SK-N-SH (cell line): ENCODE measurements around the gene CDCA3. TPM values are rescaled to one million over a fixed set of nuclear protein-coding genes. Genes with fewer than 3 reads are reported as not detected.
A peak's percentile ranks its signal among the peaks of the same experiment; 100 is the strongest.
"Not testable (repeated sequence)": the region's sequence is repeated elsewhere in the genome, so short reads cannot be mapped to it uniquely, and the experiment has no call there.

Experiments used
- CTCF ChIA-PET: fragments of 300-600, 350-600 bp; formaldehyde crosslinking; extraction: SDS; loops from one replicate; lab custom pipeline; 2021; lab: Yijun Ruan, JAX
- POLR2A ChIA-PET: fragments of 350-600 bp; sonication (Branson Sonifier 250); formaldehyde crosslinking; extraction: SDS; loops from one replicate; lab custom pipeline; 2020; ENCODE audit warnings: antibody characterized with exemption, inconsistent platforms; lab: Yijun Ruan, JAX
- DNase-seq: peaks from one replicate; pipeline ENCODE4 v3.0.0; 2012
- H2AFZ ChIP-seq: fragments of 200-600 bp; sonication (generic); 2 replicates; pipeline ENCODE4 v1.8.1; 2016; ENCODE audit warnings: antibody characterized with exemption, mild to moderate bottlenecking, low read depth
- H3F3A ChIP-seq: fragments of 200-600 bp; sonication (generic); replicated peaks from 2 replicates; pipeline ENCODE3; 2016; ENCODE audit warnings: antibody characterized with exemption, mild to moderate bottlenecking; ENCODE audit not compliant: insufficient read depth
- H3K27ac ChIP-seq, 2 experiments: fragments of 200-500 bp in 1 of 2; fragments of 200-600 bp in 1 of 2; sonication (Bioruptor generic) in 1 of 2; sonication (generic), shearing (Covaris generic) in 1 of 2; 2 replicates each; pipeline versions ENCODE4 v1.5.1 to v1.6.1; 2014 to 2016; ENCODE audit warnings: low read depth in 2 of 2, inconsistent platforms in 1 of 2, low read length in 1 of 2, mild to moderate bottlenecking in 1 of 2, mixed read lengths in 1 of 2
- H3K27me3 ChIP-seq: fragments of 200-600 bp; sonication (generic), shearing (Covaris generic); 2 replicates; pipeline ENCODE4 v1.6.1; 2016; ENCODE audit warnings: mixed run types; ENCODE audit not compliant: insufficient read depth
- H3K36me3 ChIP-seq, 2 experiments: fragments of 200-500 bp in 1 of 2; fragments of 200-600 bp in 1 of 2; sonication (Bioruptor generic) in 1 of 2; sonication (generic) in 1 of 2; replicated peaks in 1 of 2; 2 replicates each; pipeline versions ENCODE3 to v1.5.1; 2014 to 2016; ENCODE audit warnings: low read length in 1 of 2, mild to moderate bottlenecking in 1 of 2; ENCODE audit not compliant: insufficient read depth in 2 of 2, control insufficient read depth in 1 of 2
- H3K4me1 ChIP-seq, 2 experiments: fragments of 200-500 bp in 1 of 2; fragments of 200-600 bp in 1 of 2; sonication (Bioruptor generic) in 1 of 2; sonication (generic), shearing (Covaris generic) in 1 of 2; 2 replicates each; pipeline versions ENCODE4 v1.5.1 to v1.6.1; 2014 to 2016; ENCODE audit warnings: low read depth in 1 of 2, low read length in 1 of 2, mixed run types in 1 of 2; ENCODE audit not compliant: insufficient read depth in 2 of 2, control insufficient read depth in 1 of 2
- H3K4me2 ChIP-seq: fragments of 200-600 bp; sonication (generic), shearing (Covaris generic); 2 replicates; pipeline ENCODE4 v1.6.1; 2017; ENCODE audit warnings: mixed run types
- H3K4me3 ChIP-seq, 2 experiments: fragments of 200-500 bp in 1 of 2; fragments of 200-600 bp in 1 of 2; sonication (Bioruptor generic) in 1 of 2; sonication (generic), shearing (Covaris generic) in 1 of 2; 2 replicates each; pipeline versions ENCODE4 v1.5.1 to v1.8.1; 2014 to 2016; ENCODE audit warnings: low read depth in 2 of 2, inconsistent platforms in 1 of 2, low read length in 1 of 2, mild to moderate bottlenecking in 1 of 2, mixed read lengths in 1 of 2, moderate library complexity in 1 of 2
- H3K79me2 ChIP-seq: fragments of 200-600 bp; sonication (generic); 2 replicates; pipeline ENCODE4 v1.8.1; 2017; ENCODE audit warnings: mild to moderate bottlenecking; ENCODE audit not compliant: insufficient read depth
- H3K9ac ChIP-seq: fragments of 200-600 bp; sonication (generic); 2 replicates; pipeline ENCODE4 v1.6.1; 2017; ENCODE audit warnings: mixed run types
- H3K9me2 ChIP-seq: fragments of 200-600 bp; sonication (generic); 2 replicates; pipeline ENCODE4 v1.6.1; 2017; ENCODE audit warnings: mixed run types
- H3K9me3 ChIP-seq: fragments of 200-600 bp; sonication (generic); 2 replicates; pipeline ENCODE4 v1.6.1; 2017; ENCODE audit warnings: mixed run types, mild to moderate bottlenecking, moderate library complexity
- H4K20me1 ChIP-seq: fragments of 200-600 bp; sonication (generic); 2 replicates; pipeline ENCODE4 v1.6.1; 2017; ENCODE audit warnings: mild to moderate bottlenecking, mixed run types; ENCODE audit not compliant: insufficient read depth
- CHD2 ChIP-seq: fragments of 150-350 bp; IDR thresholded peaks from 2 replicates; pipeline ENCODE4 v1.6.1; 2018; ENCODE audit warnings: low read length; ENCODE audit not compliant: partially characterized antibody
- ELF1 ChIP-seq: IDR thresholded peaks from 2 replicates; pipeline ENCODE4 v1.4.0; 2012
- FOXM1 ChIP-seq: IDR thresholded peaks from 2 replicates; pipeline ENCODE4 v1.4.0; 2012; ENCODE audit warnings: low read depth, mild to moderate bottlenecking
- JUND ChIP-seq: IDR thresholded peaks from 2 replicates; pipeline ENCODE4 v1.4.0; 2012
- NFIC ChIP-seq: IDR thresholded peaks from 2 replicates; pipeline ENCODE4 v1.4.0; 2012; ENCODE audit warnings: borderline replicate concordance
- NRF1 ChIP-seq: IDR thresholded peaks from 2 replicates; pipeline ENCODE4 v1.6.1; 2012; ENCODE audit warnings: low read depth, mild to moderate bottlenecking, low read length
- POLR2AphosphoS5 ChIP-seq: IDR thresholded peaks from 2 replicates; pipeline ENCODE4 v1.6.1; 2012; ENCODE audit warnings: low read depth, low read length
- RXRA ChIP-seq: IDR thresholded peaks from 2 replicates; pipeline ENCODE4 v1.4.0; 2012; ENCODE audit warnings: low read depth, mild to moderate bottlenecking, borderline replicate concordance
- SIN3A ChIP-seq: IDR thresholded peaks from 2 replicates; pipeline ENCODE4 v1.6.1; 2012; ENCODE audit warnings: low read depth, mild to moderate bottlenecking, low read length, moderate library complexity, borderline replicate concordance
- YY1 ChIP-seq: IDR thresholded peaks from 2 replicates; pipeline ENCODE4 v1.4.0; 2012; ENCODE audit warnings: low read depth, mild to moderate bottlenecking
- WGBS: methylation state at CpG from one replicate; pipeline ENCODE4 v1.1.6; 2017; ENCODE audit warnings: low lambda C conversion rate; 5-methylcytosine and 5-hydroxymethylcytosine counted together
- polyA plus RNA-seq, 3 experiments: library from polyadenylated mRNA; depleted of rRNA; stranded (reverse); fragments of >200 nt; gene quantifications; 2 replicates each; pipeline ENCODE4 v1.2.3, GENCODE V29; 2012

CDCA3 gene
- polyA plus RNA-seq, 1 of the 3 experiments (the other 2 are of a cell fraction): 33.0 TPM

GRCh38 chr12:6883683-6884082, 32.6 kb upstream of the CDCA3 start (continued):
- TF ChIP-seq CHD2 (no peak), NFIC (no peak), RXRA (no peak), SIN3A (no peak), YY1 (no peak), JUND (no peak), FOXM1 (no peak)

- POLR2A ChIA-PET: no interaction called here
- Histone ChIP-seq H3K4me3 (no peak overlapping the region), H3K4me1 (no peaks in the 10 kb centered on the region), H4K20me1 (no peaks in the 10 kb centered on the region), H3F3A (peaks cover 3% of the 10 kb centered on the region), H3K9me3 (no peaks in the 10 kb centered on the region), H2AFZ (no peak overlapping the region), H3K27ac (no peak overlapping the region), H3K9ac (no peak overlapping the region), H3K9me2 (no peaks in the 10 kb centered on the region), H3K4me2 (no peak overlapping the region), H3K36me3 (peaks cover 4 to 5% of the 10 kb centered on the region in 2 experiments), H3K27me3 (no peaks in the 10 kb centered on the region), H3K79me2 (no peaks in the 10 kb centered on the region)
- 96% methylated on average over 5 of the region's 5 CpGs for WGBS
- TF ChIP-seq ELF1 (no peak), POLR2AphosphoS5 (no peak), NRF1 (no peak), YY1 (no peak), NFIC (no peak)
- DNase-seq: no peak
- CTCF ChIA-PET: interaction anchor here (2.7 to 5.2 kb wide), 3 partner anchors 8 to 14 kb away, joined by 14 to 56 read pairs (median 25); partner anchors contain the start of gene SPSB2
Measured at GRCh38 chr12:6883252-6883651, 32.2 kb upstream of the CDCA3 start.

- H3K36me3 ChIP-seq, DNase-seq, H3K9me3 ChIP-seq, H3K4me2 ChIP-seq, H4K20me1 ChIP-seq, H3K27ac ChIP-seq, H3K27me3 ChIP-seq, H3K4me1 ChIP-seq, H3K9ac ChIP-seq, H3K4me3 ChIP-seq, H3F3A ChIP-seq, POLR2A ChIA-PET, H3K9me2 ChIP-seq, H2AFZ ChIP-seq: not testable (repeated sequence)
- WGBS: 96% methylated on average over 11 of the region's 11 CpGs
- CTCF ChIA-PET: interaction anchor here (1.0 to 2.5 kb wide), 2 partner anchors 11 to 34 kb away, joined by 3 to 9 read pairs; no protein-coding TSS in a partner anchor
- peaks cover 12% of the 10 kb centered on the region; the same call in 1 of the 2 replicates for H3K79me2 ChIP-seq
Measured at GRCh38 chr12:6879824-6880223, 28.7 kb upstream of the CDCA3 start.

- Histone ChIP-seq H3F3A (peaks cover 35% of the 10 kb centered on the region), H3K9ac (peak overlapping the region; percentile 89), H4K20me1 (peaks cover 33% of the 10 kb centered on the region), H3K4me2 (peak overlapping the region; percentile 100), H2AFZ (peak overlapping the region; percentile 42), H3K36me3 (peaks cover 19 to 26% of the 10 kb centered on the region in 2 experiments), H3K4me1 (peaks cover 29 to 32% of the 10 kb centered on the region in 2 experiments), H3K27ac (peak overlapping the region; percentile 69 to 73), H3K4me3 (peak overlapping the region; percentile 64 to 91), H3K79me2 (peaks cover 57% of the 10 kb centered on the region)
- not testable (repeated sequence) for H3K9me3 ChIP-seq, H3K27me3 ChIP-seq, H3K9me2 ChIP-seq, DNase-seq
- ChIA-PET POLR2A (interaction anchor here (1.2 to 4.0 kb wide), 4 partner anchors 11 to 108 kb away, joined by 3 to 45 read pairs (median 16); partner anchors contain the start of genes CDCA3, PTMS and USP5), CTCF (interaction anchor here (1.2 to 7.5 kb wide), 6 partner anchors 9 to 65 kb away, joined by 3 to 85 read pairs (median 33); partner anchors contain the start of genes LRRC23 and P3H3)
- 65% methylated on average over 9 of the region's 9 CpGs for WGBS
Measured at GRCh38 chr12:6874015-6874368, 22.9 kb upstream of the CDCA3 start.
